Naive thymus-derived CD4-positive, alpha-beta T cell (primary cell): ENCODE measurements around the gene SULT1E1. TPM values are rescaled to one million over a fixed set of nuclear protein-coding genes. Genes with fewer than 3 reads are reported as not detected.

Source experiments
- ATAC-seq: fragments of 150-1000 bp; cut with Tn5 transposase; 2 replicates; pipeline ENCODE4 v1.10.0; 2021; ENCODE audit warnings: mild to moderate bottlenecking, moderate library complexity
- CTCF ChIA-PET: fragments of 350-600 bp; sonication (Branson Sonifier 250); formaldehyde crosslinking; loops from one replicate; lab custom pipeline; 2021; ENCODE audit warnings: antibody characterized with exemption; lab: Charles Lee
- POLR2A ChIA-PET: fragments of 350-600 bp; sonication (Branson Sonifier 250); formaldehyde crosslinking; loops from one replicate; lab custom pipeline; 2021; ENCODE audit warnings: antibody characterized with exemption, inconsistent platforms; lab: Charles Lee
- DNase-seq, 9 donors: peaks; one replicate each; pipeline versions ENCODE4 v3.0.0 to v3.0.0-alpha.2; 2020 to 2022; ENCODE audit warnings: mixed read lengths in 1 of 9
- H3K27ac ChIP-seq: one replicate; pipeline ENCODE4 v1.7.0; 2013; ENCODE audit warnings: mild to moderate bottlenecking, low read depth, low read length, moderate library complexity
- H3K27me3 ChIP-seq, 2 donors: one replicate each; pipeline ENCODE4 v1.7.0; 2013; ENCODE audit warnings: low read length in 2 of 2, mild to moderate bottlenecking in 2 of 2, moderate library complexity in 2 of 2; ENCODE audit not compliant: control insufficient read depth in 2 of 2, insufficient read depth in 2 of 2
- H3K36me3 ChIP-seq, 3 experiments: 1 replicate in 2 of 3; 2 replicates in 1 of 3; pipeline ENCODE4 v1.7.0; 2013; ENCODE audit warnings: low read length in 3 of 3, mild to moderate bottlenecking in 3 of 3, moderate library complexity in 1 of 3; ENCODE audit not compliant: insufficient read depth in 3 of 3, control insufficient read depth in 2 of 3
- H3K4me1 ChIP-seq, 2 donors: one replicate each; pipeline ENCODE4 v1.7.0; 2013; ENCODE audit warnings: low read length in 2 of 2, mild to moderate bottlenecking in 2 of 2, moderate library complexity in 1 of 2; ENCODE audit not compliant: control insufficient read depth in 2 of 2, insufficient read depth in 2 of 2
- H3K4me3 ChIP-seq: 2 replicates; pipeline ENCODE4 v1.7.0; 2013; ENCODE audit warnings: mild to moderate bottlenecking, low read length
- H3K9me3 ChIP-seq, 3 experiments: 1 replicate in 2 of 3; 2 replicates in 1 of 3; pipeline ENCODE4 v1.7.0; 2013; ENCODE audit warnings: low read length in 3 of 3; ENCODE audit not compliant: control insufficient read depth in 2 of 3
- H3K27ac Mint-ChIP-seq, 9 donors: one replicate each; pipeline ENCODE4 v1.8.0; 2020 to 2022; ENCODE audit warnings: mixed read lengths in 9 of 9, mild to moderate bottlenecking in 8 of 9, moderate library complexity in 5 of 9, inconsistent platforms in 2 of 9
- H3K27me3 Mint-ChIP-seq, 5 donors: one replicate each; pipeline ENCODE4 v1.8.0; 2021 to 2022; ENCODE audit warnings: mixed read lengths in 5 of 5, mild to moderate bottlenecking in 1 of 5
- H3K36me3 Mint-ChIP-seq, 5 donors: one replicate each; pipeline ENCODE4 v1.8.0; 2020 to 2022; ENCODE audit warnings: mixed read lengths in 5 of 5, mild to moderate bottlenecking in 3 of 5, inconsistent platforms in 1 of 5
- H3K4me1 Mint-ChIP-seq, 7 donors: one replicate each; pipeline ENCODE4 v1.8.0; 2020 to 2022; ENCODE audit warnings: mixed read lengths in 7 of 7, mild to moderate bottlenecking in 3 of 7, inconsistent platforms in 1 of 7
- H3K4me3 Mint-ChIP-seq, 10 donors: one replicate each; pipeline ENCODE4 v1.8.0; 2020 to 2022; ENCODE audit warnings: mild to moderate bottlenecking in 10 of 10, mixed read lengths in 10 of 10, moderate library complexity in 6 of 10, inconsistent platforms in 2 of 10
- H3K9me3 Mint-ChIP-seq, 11 donors: one replicate each; pipeline ENCODE4 v1.8.0; 2020 to 2022; ENCODE audit warnings: mixed read lengths in 11 of 11, mild to moderate bottlenecking in 4 of 11, inconsistent platforms in 1 of 11, moderate library complexity in 1 of 11
- intact Hi-C, 2 donors: fragments of 100-400 bp; cut with micrococcal nuclease; formaldehyde crosslinking; loops; one replicate each; pipeline ENCODE4 v1.15.1; 2023
- polyA plus RNA-seq, 2 donors: library from polyadenylated mRNA; unstranded; fragments of 300-500 nt; fragmentation: Illumina TruSeq; gene quantifications; one replicate each; pipeline ENCODE4 v1.2.3, GENCODE V29; 2021
- total RNA-seq, 6 experiments: library from RNA in 5 of 6; stranded (reverse) in 5 of 6; gene quantifications; 1 replicate in 5 of 6; 2 replicates in 1 of 6; pipeline ENCODE4 v1.2.3 and lab custom pipeline; 2021 to 2026

Gene SULT1E1
- total and polyA plus RNA-seq, 7 experiments from 2014 or later = not detected

DNA sequence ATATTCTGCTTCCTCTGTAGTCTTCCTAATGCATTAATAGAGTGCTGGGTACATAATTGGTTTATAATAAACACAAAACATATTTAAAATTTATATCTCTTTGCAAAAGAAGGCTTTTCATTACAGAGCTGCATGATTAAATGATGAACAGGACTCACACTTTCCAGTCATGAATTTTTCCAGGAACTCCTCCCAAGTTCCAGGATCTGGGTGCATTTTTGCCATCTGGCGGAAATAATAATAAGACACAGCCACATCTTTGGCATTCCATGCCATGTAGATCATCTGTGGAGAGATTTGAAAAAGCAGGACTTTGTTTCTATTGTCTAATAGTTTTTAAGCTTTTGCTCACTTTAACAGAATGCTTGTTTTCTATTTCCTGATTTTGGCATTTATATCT is 59.3 kb downstream of the SULT1E1 start:
- no peaks in the 10 kb centered on the region for H3K9me3 ChIP-seq
- H3K36me3 Mint-ChIP-seq = peaks cover 0 to 5% (median 3%) of the 10 kb centered on the region in 5 donors
- peaks cover 0 to 6% (median 0%) of the 10 kb centered on the region in 7 donors for H3K4me1 Mint-ChIP-seq
- no peak overlapping the region for H3K4me3 Mint-ChIP-seq
- no peaks in the 10 kb centered on the region for H3K36me3 ChIP-seq
- H3K27ac ChIP-seq = no peak overlapping the region
- H3K4me1 ChIP-seq = no peaks in the 10 kb centered on the region
- H3K9me3 Mint-ChIP-seq = peaks cover 0 to 11% (median 0%) of the 10 kb centered on the region in 11 donors
- H3K4me3 ChIP-seq = no peak overlapping the region
- no peak for ATAC-seq
- no peak for DNase-seq
- intact Hi-C loops = loop anchor here in 1 of 2 donors (2.0 kb wide), 1 partner anchor 18 kb away; no protein-coding TSS in a partner anchor
- no peak overlapping the region for H3K27ac Mint-ChIP-seq
- ChIA-PET POLR2A (interaction anchor here (0.7 kb wide), 1 partner anchor 116 kb away, joined by 3 read pairs; no protein-coding TSS in a partner anchor), CTCF (no interaction called here)
- peaks cover 0 to 3% (median 0%) of the 10 kb centered on the region in 5 donors for H3K27me3 Mint-ChIP-seq
- H3K27me3 ChIP-seq = no peaks in the 10 kb centered on the region

DNA sequence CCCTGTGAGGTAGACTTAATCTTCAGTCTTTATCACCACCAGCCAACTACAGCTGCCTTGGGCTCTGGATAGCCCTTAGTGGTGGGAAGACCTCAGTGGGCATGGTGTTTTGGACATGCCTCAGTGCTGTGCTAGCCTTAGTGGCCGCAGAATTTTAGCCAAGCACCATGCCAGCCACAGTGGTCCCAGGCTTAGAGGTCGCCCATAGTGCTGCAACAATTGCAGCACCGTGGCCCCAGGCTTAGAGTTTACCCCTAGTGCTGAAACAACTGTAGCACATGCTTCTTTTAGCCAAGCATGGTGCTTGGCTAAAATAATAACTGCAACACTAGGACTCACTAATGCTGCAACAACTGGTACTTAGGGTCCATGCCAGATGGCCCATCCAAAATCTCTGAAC is 60.6 kb downstream of the SULT1E1 start:
- Mint-ChIP-seq H3K4me3 (no peak overlapping the region), H3K9me3 (peaks cover 0 to 11% (median 0%) of the 10 kb centered on the region in 11 donors), H3K4me1 (peaks cover 0 to 6% (median 0%) of the 10 kb centered on the region in 7 donors), H3K36me3 (peaks cover 0 to 8% (median 3%) of the 10 kb centered on the region in 5 donors), H3K27me3 (peaks cover 0 to 3% (median 0%) of the 10 kb centered on the region in 5 donors), H3K27ac (no peak overlapping the region)
- H3K36me3 ChIP-seq = no peaks in the 10 kb centered on the region
- no peaks in the 10 kb centered on the region for H3K9me3 ChIP-seq
- ChIA-PET CTCF (interaction anchor here (0.7 kb wide), 1 partner anchor 226 kb away, joined by 4 read pairs; no protein-coding TSS in a partner anchor), POLR2A (no interaction called here)
- DNase-seq (no peak), ATAC-seq (no peak)
- intact Hi-C loops = no loop called here
- H3K27ac ChIP-seq = no peak overlapping the region
- H3K27me3 ChIP-seq = no peaks in the 10 kb centered on the region
- no peaks in the 10 kb centered on the region for H3K4me1 ChIP-seq
- H3K4me3 ChIP-seq = no peak overlapping the region

DNA sequence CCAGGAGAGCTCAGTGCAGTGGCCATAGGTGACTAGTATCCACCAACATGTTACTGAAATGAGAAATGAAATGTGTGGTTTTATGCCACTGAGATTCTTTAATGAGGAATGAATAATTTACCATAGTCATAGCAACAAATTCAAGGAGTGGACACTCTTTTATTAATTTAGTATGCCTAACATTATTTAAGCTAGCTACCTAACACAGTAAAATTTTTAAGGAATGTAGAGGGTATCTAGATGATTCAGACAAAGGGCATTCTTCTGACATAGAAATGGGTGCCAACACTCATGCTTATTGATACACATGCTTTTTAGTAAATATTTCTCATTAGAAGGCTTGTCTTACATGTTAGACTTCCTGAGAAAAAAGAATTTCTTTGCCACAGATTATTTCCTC is 66.2 kb downstream of the SULT1E1 start:
- peaks cover 0 to 5% (median 0%) of the 10 kb centered on the region in 11 donors for H3K9me3 Mint-ChIP-seq
- no peaks in the 10 kb centered on the region for H3K4me1 ChIP-seq
- no peak overlapping the region for H3K27ac Mint-ChIP-seq
- ChIA-PET CTCF (no interaction called here), POLR2A (interaction anchor here (1.2 kb wide), 1 partner anchor 8 kb away, joined by 3 read pairs; no protein-coding TSS in a partner anchor)
- no peaks in the 10 kb centered on the region for H3K27me3 ChIP-seq
- no peak overlapping the region for H3K27ac ChIP-seq
- peaks cover 0 to 3% (median 0%) of the 10 kb centered on the region in 5 donors for H3K27me3 Mint-ChIP-seq
- H3K4me1 Mint-ChIP-seq = peaks cover 0 to 12% (median 0%) of the 10 kb centered on the region in 7 donors
- no peak for DNase-seq
- H3K4me3 ChIP-seq = no peak overlapping the region
- intact Hi-C loops = no loop called here
- no peak for ATAC-seq
- H3K4me3 Mint-ChIP-seq = no peak overlapping the region
- H3K36me3 Mint-ChIP-seq = peaks cover 0 to 8% (median 3%) of the 10 kb centered on the region in 5 donors
- H3K9me3 ChIP-seq = no peaks in the 10 kb centered on the region
- H3K36me3 ChIP-seq = no peaks in the 10 kb centered on the region

Other genes with a start within 250 kb of the SULT1E1 start
- not detected for gene UGT2A2, start 220.5 kb downstream of the SULT1E1 start, total RNA-seq
- gene UGT2A2, start 220.5 kb downstream of the SULT1E1 start, polyA plus RNA-seq = not detected
- not detected for gene UGT2A1, start 206.9 kb downstream of the SULT1E1 start, total RNA-seq
- not detected for gene UGT2A1, start 206.9 kb downstream of the SULT1E1 start, polyA plus RNA-seq
- 10 to 100 TPM in 4 of 5 experiments, 1 to 10 TPM in 1; 8.2 to 32.0 (median 17.2) TPM for gene SULT1B1, start 99.5 kb downstream of the SULT1E1 start, total RNA-seq
- 10 to 100 TPM; 13.2 to 14.9 TPM for gene SULT1B1, start 99.5 kb downstream of the SULT1E1 start, polyA plus RNA-seq
- gene CSN1S1, start 70.9 kb upstream of the SULT1E1 start, total RNA-seq = not detected
- not detected for gene CSN1S1, start 70.9 kb upstream of the SULT1E1 start, polyA plus RNA-seq
- gene CSN2, start 105.6 kb upstream of the SULT1E1 start, total RNA-seq = not detected
- not detected for gene CSN2, start 105.6 kb upstream of the SULT1E1 start, polyA plus RNA-seq
- not detected for gene STATH, start 135.8 kb upstream of the SULT1E1 start, total RNA-seq
- gene STATH, start 135.8 kb upstream of the SULT1E1 start, polyA plus RNA-seq = not detected
- not detected for gene HTN3, start 168.3 kb upstream of the SULT1E1 start, total RNA-seq
- gene HTN3, start 168.3 kb upstream of the SULT1E1 start, polyA plus RNA-seq = not detected
- gene HTN1, start 190.3 kb upstream of the SULT1E1 start, total RNA-seq = not detected
- gene HTN1, start 190.3 kb upstream of the SULT1E1 start, polyA plus RNA-seq = not detected